DMS53 treated with DMSO at 0.1 percent for 48 hours (cell line): Measurements from ENCODE around the gene VTI1A.

Experiments used
- DNase-seq: peaks from one replicate; lab custom pipeline; 2025; ENCODE audit not compliant: unreplicated experiment; lab: John Stamatoyannopoulos, UW

Gene VTI1A

GRCh38 chr10:112774210-112774609 is 327.2 kb downstream of the VTI1A start:
- no peak for DNase-seq

- DNase-seq, result no peak
Measured at GRCh38 chr10:112774798-112775197, 327.8 kb downstream of the VTI1A start.

DNA sequence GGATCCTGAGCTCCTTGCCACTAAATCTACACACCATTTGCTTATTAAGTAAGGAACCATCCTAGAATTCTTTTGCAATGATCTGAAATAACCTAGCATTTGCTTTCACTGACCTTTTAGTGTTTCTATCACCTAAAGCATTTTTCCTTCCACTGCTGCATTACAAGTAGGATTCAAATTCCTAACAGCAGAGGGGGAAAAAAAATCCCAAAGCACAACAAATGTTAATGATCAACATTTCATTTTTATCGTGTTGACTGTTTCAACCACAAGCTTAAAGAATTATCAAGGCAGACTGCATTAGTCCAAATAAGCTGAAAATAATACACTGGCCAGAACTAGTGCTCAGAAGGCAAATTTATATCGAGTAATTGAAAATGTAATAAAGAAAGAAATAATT is 328.4 kb downstream of the VTI1A start:
- DNase-seq, result no peak

GRCh38 chr10:112775892-112776674 is 329.1 kb downstream of the VTI1A start:
- DNase-seq, result no peak

DNA sequence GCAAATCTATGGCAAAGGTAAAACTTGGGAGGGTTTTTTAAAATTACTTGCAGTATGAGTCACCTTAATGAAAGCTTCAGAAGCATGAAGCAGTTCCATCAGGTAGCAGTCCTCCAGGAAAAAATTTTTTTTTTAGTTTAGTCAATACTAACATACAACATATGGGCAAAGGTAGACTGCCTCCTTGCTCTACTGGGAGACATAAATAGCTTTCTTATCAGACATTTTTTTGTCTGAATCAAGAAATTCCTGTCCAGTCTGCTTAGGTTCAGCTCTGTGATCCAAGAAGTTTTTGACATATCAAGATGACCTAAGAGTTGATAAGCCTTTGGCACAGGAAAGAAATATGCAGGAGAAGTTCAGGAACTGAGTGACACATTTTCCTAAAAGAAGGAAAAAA is 331.6 kb downstream of the VTI1A start:
- no peak for DNase-seq

GRCh38 chr10:112779025-112779770 is 332.2 kb downstream of the VTI1A start:
- DNase-seq, result no peak

DNA sequence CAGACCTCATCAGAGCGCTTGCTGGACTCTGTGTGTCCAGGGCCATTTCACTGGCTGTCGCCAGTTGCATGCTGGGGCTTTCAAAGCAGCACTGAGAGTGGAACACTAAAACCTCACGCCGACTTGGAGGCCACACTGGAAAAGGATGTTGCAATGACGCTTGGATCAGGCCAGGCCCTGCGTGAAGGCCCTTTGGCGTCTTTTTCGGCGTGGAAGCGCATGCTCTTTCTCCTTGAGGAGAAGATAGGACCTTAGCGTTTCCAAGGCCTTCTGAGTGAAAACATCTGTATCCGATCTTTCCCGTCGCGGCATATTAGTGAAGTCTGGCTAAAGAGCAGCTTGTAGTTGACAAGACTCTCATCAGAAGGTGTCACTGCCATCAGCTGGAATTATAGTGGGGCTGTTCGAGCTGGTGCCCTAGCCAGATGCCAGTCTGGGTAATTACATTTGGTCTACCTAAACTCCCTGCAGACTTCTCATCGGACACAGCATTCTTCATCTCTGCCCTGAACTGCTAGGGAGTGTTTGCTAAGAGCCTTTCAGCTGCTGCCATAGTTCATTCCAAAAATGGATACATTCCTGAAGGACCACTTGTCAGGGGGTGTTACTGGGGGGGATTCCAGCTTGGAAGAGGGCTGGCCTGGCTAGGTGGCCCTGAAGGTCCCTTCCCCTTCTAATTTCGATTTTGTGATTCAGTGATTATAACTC is 335.3 kb downstream of the VTI1A start:
- no peak for DNase-seq

DNA sequence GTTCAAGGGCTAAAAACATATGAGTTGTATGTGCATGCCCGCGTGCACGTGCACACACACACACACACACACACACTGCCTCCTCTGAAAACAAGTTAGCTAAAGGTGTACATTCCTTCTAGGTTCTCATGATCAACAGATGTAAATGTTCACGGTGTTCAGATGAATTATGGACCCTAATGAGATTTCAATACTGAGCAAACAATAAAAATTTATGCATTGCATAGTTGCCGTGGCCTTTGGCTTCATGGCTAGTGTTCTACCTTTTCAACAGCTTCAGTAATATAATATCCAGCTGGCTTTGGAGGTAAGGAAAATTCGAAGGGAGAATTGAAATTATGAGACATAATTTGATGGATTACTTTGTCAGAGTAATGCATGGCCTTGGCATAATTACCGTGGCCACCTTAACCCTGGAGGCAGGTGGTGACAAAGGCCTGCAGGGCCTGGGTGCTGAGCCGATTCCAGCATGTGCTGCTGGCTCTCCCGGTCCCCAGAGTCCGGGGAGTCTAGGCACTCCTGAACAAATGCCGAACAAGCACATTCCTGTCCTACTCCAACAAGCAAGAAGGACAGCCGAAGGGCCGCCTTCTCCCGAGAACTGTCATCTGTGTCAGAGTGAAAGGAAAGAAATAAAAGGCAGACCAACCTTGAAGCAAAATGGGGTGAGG is 336.5 kb downstream of the VTI1A start:
- DNase-seq, result no peak

GRCh38 chr10:112784022-112784461 is 337.0 kb downstream of the VTI1A start:
- no peak for DNase-seq

- no peak for DNase-seq
Measured at GRCh38 chr10:112785089-112785488, 338.1 kb downstream of the VTI1A start.

GRCh38 chr10:112789248-112789647 is 342.2 kb downstream of the VTI1A start:
- no peak for DNase-seq

DNA sequence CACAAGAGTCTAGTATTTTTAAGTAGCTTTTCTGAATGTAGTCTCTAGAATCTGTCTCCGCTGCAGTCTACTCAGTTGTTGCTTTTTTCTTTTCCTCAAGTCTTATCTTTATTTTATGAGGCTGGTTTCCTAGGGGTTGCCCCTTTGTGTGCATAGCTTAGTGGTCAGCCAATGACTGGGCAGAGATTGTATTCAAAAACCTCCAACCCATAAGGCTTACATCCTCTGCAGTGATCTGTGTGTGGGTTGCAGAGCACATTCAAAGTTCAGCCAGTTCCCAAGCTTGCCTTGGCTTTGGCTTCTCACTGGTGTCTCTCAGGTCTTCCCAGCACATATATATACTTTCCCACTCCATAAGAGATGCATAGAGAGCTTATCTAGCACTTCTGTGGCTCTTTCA is 343.0 kb downstream of the VTI1A start:
- no peak for DNase-seq

DNA sequence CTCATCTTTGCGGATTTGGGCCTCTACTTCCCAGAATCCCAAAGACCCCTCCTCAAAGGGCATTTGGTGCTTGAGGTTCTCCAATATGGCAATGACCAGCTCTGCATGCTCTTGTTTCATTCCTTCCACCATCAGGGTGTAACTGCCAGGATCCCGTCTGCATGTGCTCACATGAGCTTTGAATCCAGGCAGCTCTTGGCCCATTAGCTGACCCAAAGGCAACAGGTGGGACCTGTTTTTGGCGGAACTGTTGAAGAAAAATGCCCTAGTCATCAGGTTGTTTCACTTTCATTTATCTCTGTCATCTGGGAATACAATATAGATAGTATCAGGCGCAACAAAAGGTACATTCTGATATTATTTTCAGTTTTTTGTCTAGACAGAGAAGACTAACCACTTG is 343.9 kb downstream of the VTI1A start:
- no peak for DNase-seq

GRCh38 chr10:112791447-112791846 is 344.4 kb downstream of the VTI1A start:
- DNase-seq, result no peak

GRCh38 chr10:112792487-112793201 is 345.6 kb downstream of the VTI1A start:
- no peak for DNase-seq

DNA sequence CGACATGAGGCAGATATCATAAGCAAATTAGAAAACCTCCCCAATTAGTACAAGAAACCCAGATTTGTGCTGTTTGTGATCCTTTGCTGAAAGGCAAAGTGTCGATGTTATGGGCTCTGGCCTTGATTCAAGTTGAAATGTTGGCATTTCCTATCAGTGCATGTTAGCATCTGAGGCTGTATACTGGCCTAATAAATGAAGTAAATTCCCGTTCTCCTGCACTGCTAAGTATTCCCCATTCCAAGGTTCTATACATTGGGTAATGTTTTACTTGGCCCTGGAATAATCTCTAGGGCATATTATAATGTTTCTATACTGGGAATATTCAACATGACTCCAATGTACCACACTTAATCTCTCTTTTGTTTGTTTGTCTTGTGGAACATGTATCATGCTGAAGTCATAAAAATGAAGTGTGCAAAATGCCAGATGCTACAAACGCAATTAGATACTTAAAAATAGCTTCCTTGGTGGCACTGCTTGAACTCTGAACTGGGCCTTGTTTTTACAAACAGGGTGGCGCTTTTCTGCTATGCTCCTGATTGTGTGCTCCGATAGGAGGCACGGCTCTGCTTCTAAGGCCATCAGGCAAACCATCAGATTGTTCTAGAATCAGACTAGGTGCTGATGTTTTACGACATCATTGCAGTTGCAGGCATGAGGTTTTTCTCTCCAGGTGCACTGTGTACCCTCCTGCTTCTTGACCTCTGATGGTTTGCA is 346.3 kb downstream of the VTI1A start:
- DNase-seq, result no peak

DNA sequence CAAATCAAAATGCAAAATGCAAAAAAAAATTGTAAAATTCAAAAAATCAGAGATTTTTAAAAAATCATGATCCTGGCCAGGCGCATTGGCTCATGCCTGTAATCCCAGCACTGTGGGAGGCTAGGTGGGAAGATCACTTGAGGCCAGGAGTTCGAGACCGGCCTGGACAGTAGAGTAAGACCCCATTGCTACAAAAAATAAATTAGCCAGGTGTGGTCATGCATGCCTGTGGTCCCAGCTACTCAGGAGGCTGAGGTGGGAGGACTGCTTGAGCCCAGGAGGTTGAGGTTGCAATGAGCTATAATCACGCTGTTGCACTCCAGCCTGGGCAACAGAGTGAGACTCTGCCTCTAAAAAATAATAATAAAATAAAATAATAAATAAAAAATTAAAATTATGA is 347.2 kb downstream of the VTI1A start:
- DNase-seq, result no peak

GRCh38 chr10:112795067-112795466 is 348.1 kb downstream of the VTI1A start:
- DNase-seq, result no peak

GRCh38 chr10:112797197-112797596 is 350.2 kb downstream of the VTI1A start:
- no peak for DNase-seq

DNA sequence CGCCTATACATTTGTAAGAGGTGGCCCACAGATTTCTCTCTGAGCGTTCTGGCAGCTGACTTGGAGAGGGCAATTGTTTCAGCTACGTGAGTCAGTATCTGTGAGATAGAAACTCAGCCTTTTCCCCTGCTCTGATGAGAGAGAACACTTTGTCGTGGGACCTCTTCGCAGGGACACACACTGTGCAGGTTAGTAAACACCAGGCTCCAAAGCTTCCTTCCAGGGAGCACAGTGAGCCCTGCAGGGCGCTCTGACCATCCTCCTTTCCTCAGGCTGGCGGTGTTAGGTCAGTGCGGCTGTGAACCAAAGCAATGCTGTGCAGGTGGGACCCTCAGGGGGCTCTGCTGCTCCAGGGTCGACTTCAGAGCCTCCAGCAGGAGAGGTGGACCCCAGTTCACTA is 350.8 kb downstream of the VTI1A start:
- DNase-seq, result no peak
